ENCODE measurements around the gene FKTN. TPM values are rescaled to one million over a fixed set of nuclear protein-coding genes. Genes with fewer than 3 reads are reported as not detected.

Gene FKTN
- total and polyA plus RNA-seq, 7 donors, result 1.7 to 9.8 (median 4.8) TPM

DNA sequence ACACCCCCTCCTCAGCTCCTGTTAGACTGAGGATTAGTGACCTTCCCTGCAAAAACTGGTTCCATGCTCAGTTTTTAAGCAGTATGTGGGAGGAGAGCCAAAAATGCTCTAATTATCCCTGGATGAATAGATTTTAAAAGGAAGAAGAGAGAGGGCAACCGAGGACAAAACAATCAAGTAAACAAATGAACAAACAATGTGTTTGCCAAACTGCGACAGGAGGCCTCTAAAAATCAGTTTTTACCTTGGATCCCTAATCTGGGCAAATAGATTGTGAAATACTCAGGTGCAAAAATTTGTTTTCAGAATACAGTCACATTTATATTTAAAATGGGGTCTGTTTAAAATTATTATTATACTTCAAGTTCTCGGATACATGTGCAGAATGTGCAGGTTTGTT, 112.8 kb downstream of the FKTN start:
- no peak overlapping the region for H3K4me3 ChIP-seq
- 82 to 85% (median 84%) methylated on average over 3 of the region's 3 CpGs for WGBS, 3 donors
- intact Hi-C loops (cut with DNase I), result no loop called here

DNA sequence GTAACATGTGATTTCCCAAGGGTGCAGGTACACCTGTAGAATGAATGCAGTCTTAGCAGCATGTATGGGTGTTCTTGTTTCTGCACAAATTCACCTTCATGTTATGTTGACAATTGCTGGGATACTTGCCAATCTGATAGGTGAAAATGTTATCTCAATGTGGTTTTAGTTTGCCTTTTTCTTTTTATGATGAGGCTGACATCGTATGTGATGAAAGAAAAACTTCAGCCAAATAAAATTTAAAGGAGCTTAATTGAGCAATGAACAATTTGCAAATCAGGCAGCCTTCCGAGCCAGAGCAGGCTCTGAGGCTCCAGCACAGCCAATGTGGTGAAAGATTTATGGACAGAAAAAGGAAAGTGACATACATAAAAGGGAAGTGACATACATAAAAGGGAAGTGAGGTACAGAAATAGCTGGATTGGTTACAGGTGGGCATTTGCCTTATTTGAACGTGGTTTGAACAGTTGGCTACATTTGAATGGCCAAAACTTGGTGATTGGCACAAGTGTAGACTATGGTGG, 114.8 kb downstream of the FKTN start:
- ATAC-seq (no peak), DNase-seq (no peak)
- 36 to 53% (median 38%) methylated on average over 3 of the region's 3 CpGs for WGBS, 3 donors
- Histone ChIP-seq H3K36me3 (ENCODE audit: insufficient read depth in 1 of 2, low read depth in 1 of 2) (no peaks in the 10 kb centered on the region), H3K4me1 (no peaks in the 10 kb centered on the region), H3K4me3 (no peak overlapping the region), H3K27me3 (ENCODE audit: insufficient read depth in 3 of 3, low read length in 2 of 3) (no peaks in the 10 kb centered on the region), H3K9me3 (no peaks in the 10 kb centered on the region), H3K27ac (no peak overlapping the region)
- intact Hi-C loops (cut with DNase I), result no loop called here
- TF ChIP-seq, protein P1, sequence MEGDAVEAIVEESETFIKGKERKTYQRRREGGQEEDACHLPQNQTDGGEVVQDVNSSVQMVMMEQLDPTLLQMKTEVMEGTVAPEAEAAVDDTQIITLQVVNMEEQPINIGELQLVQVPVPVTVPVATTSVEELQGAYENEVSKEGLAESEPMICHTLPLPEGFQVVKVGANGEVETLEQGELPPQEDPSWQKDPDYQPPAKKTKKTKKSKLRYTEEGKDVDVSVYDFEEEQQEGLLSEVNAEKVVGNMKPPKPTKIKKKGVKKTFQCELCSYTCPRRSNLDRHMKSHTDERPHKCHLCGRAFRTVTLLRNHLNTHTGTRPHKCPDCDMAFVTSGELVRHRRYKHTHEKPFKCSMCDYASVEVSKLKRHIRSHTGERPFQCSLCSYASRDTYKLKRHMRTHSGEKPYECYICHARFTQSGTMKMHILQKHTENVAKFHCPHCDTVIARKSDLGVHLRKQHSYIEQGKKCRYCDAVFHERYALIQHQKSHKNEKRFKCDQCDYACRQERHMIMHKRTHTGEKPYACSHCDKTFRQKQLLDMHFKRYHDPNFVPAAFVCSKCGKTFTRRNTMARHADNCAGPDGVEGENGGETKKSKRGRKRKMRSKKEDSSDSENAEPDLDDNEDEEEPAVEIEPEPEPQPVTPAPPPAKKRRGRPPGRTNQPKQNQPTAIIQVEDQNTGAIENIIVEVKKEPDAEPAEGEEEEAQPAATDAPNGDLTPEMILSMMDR (IDR thresholded peaks at IDR 0.05), result no peak

More for the DNA sequence above, 112.8 kb downstream of the FKTN start:
- Histone ChIP-seq H3K36me3 (ENCODE audit: insufficient read depth in 1 of 2, low read depth in 1 of 2) (no peaks in the 10 kb centered on the region), H3K4me1 (no peaks in the 10 kb centered on the region), H3K27ac (no peak overlapping the region), H3K27me3 (ENCODE audit: insufficient read depth in 3 of 3, low read length in 2 of 3) (no peaks in the 10 kb centered on the region), H3K9me3 (no peaks in the 10 kb centered on the region)
- ATAC-seq, result no peak
- DNase-seq, result no peak
- TF ChIP-seq, protein P1 (IDR thresholded peaks at IDR 0.05), result no peak

DNA sequence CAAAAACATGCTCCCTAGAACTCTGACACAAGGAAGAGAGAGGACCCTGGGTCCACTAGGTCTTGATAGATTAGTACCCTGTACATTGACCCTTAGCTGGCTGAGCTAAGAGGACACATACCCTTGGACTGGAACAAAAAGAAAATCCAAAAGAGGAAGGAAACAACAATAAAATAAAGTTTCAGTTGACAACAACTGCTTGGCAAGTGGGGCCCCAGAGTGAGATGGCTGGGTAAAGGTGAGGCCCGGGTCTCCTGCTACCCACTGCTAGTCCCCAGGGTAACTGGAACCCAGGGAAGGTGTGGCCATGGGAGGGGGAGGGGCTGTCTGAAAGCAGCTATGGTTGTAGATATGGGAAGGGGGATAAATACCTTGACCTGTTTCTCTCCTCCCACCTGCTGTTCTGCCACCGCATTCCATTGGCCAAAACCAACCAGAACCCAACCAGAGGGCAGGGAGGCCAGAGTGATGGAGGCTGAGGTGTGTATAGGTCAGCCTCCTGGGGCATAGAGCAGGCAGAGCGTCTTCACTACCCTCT, 116.0 kb downstream of the FKTN start:
- intact Hi-C loops (cut with DNase I), result no loop called here
- WGBS, 3 donors, result 69 to 77% (median 75%) methylated on average over 3 of the region's 3 CpGs
- H3K9me3 ChIP-seq, result no peaks in the 10 kb centered on the region
- no peaks in the 10 kb centered on the region for H3K27me3 ChIP-seq (ENCODE audit: insufficient read depth in 3 of 3, low read length in 2 of 3)
- H3K27ac ChIP-seq, result no peak overlapping the region
- no peaks in the 10 kb centered on the region for H3K36me3 ChIP-seq (ENCODE audit: insufficient read depth in 1 of 2, low read depth in 1 of 2)
- no peak for ATAC-seq
- DNase-seq, result no peak
- H3K4me1 ChIP-seq, result no peaks in the 10 kb centered on the region
- TF ChIP-seq, protein P1 (IDR thresholded peaks at IDR 0.05), result no peak
- H3K4me3 ChIP-seq, result no peak overlapping the region

DNA sequence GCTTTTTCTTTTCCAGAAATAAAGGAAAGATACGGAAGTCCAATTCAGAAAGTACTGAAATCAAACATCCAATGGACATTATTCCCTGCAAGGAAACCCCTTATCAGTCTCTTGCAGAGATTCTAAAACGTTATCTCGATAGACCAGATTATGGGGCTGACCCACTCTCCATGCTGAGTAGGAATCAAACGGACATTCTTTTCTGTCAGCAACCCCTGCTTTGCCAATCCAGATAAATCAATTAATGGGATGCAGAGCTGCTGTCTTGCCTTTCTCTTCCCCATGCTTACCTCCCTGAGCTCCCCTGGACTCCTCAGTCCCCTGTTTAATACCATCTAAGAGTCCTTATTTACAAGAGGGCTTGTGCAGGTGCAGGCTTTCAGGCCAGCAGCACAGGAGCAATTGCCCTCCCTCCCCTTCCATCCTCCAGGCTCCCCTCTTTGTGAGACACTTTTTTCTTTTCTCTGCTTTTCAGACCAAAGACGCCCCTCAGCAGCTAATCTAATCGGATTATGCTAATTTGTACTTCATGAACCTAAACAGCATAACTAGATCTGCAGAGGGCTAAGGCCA, 118.5 kb downstream of the FKTN start:
- Histone ChIP-seq H3K27me3 (ENCODE audit: insufficient read depth in 3 of 3, low read length in 2 of 3) (no peaks in the 10 kb centered on the region), H3K9me3 (no peaks in the 10 kb centered on the region), H3K27ac (no peak overlapping the region), H3K4me3 (no peak overlapping the region), H3K36me3 (ENCODE audit: insufficient read depth in 1 of 2, low read depth in 1 of 2) (no peaks in the 10 kb centered on the region), H3K4me1 (peaks cover 4% of the 10 kb centered on the region)
- no peak for ATAC-seq
- intact Hi-C loops (cut with DNase I), result no loop called here
- DNase-seq, result no peak
- TF ChIP-seq, protein P1 (IDR thresholded peaks at IDR 0.05), result no peak
- 72 to 82% (median 78%) methylated on average over 6 of the region's 6 CpGs for WGBS, 3 donors

All from psoas muscle (tissue), 8 donors.